MM.1S (cell line): Measurements from ENCODE around the gene CIB1.

Experiments
- EZH2 ChIP-seq: fragments of 300-600 bp; sonication (generic); optimal IDR thresholded peaks from 2 replicates; pipeline ENCODE3; 2017; ENCODE audit warnings: low read depth, mild to moderate bottlenecking, antibody characterized with exemption, low read length, mixed read lengths
- TF ChIP-seq, protein P1 (sequence below): fragments of 300-600 bp; sonication (generic); IDR thresholded peaks from 2 replicates; pipeline ENCODE4 v1.5.1; 2016; ENCODE audit warnings: antibody characterized with exemption, low read length, mixed read lengths

DNA sequence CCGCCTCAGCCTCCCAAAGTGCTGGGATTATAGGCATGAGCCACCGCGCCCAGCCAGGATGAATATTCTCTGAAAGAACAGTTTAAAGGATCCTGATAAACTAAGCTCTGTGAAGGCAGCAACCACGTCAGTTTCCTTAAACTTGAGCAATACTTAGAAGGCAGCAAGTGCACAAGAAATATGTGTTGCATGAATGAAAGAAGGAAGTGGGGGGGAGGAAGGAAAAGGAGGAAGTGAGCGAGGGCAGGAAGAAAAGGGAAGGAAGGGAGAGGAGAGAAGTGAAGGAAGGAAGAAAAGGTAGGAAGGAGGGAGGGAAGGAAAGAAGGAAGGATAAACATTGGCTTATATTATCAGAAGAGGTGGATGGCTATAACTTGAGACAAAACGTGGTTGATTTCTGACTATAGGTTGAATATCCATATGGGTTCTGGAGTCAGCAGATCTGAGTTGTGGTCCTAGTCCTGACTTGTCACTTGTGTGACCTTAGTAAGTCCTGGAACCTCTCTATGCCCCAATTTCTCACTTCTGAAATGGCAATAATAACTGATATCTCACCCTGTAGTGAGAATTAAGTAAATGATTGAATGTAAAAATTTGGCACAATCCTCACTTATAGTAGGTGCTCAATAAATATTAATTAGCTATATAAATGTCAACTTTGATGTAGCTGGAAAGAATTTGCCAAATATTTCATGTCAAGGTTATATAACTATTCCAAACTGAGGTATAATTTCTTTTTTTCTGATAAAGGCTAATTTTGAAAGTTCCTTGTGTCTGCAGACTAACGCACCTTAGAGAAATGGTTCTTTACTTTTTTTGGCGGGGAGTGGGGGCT, 44.6 kb downstream of the CIB1 start:
- TF ChIP-seq, protein P1, sequence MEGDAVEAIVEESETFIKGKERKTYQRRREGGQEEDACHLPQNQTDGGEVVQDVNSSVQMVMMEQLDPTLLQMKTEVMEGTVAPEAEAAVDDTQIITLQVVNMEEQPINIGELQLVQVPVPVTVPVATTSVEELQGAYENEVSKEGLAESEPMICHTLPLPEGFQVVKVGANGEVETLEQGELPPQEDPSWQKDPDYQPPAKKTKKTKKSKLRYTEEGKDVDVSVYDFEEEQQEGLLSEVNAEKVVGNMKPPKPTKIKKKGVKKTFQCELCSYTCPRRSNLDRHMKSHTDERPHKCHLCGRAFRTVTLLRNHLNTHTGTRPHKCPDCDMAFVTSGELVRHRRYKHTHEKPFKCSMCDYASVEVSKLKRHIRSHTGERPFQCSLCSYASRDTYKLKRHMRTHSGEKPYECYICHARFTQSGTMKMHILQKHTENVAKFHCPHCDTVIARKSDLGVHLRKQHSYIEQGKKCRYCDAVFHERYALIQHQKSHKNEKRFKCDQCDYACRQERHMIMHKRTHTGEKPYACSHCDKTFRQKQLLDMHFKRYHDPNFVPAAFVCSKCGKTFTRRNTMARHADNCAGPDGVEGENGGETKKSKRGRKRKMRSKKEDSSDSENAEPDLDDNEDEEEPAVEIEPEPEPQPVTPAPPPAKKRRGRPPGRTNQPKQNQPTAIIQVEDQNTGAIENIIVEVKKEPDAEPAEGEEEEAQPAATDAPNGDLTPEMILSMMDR: no peak
- no peak for TF ChIP-seq EZH2
